NT2/D1 (cell line): ENCODE data around the gene ARHGAP32.

Source experiments
- SUZ12 ChIP-seq: IDR thresholded peaks from 2 replicates; pipeline ENCODE4 v1.6.1; 2011; ENCODE audit not compliant: insufficient read length, insufficient read depth; ENCODE audit errors: extremely low read depth
- YY1 ChIP-seq: IDR thresholded peaks from 2 replicates; pipeline ENCODE4 v1.6.1; 2011; ENCODE audit not compliant: insufficient read length, insufficient read depth
- ZNF274 ChIP-seq: IDR thresholded peaks from 2 replicates; pipeline ENCODE4 v1.6.1; 2011; ENCODE audit warnings: mild to moderate bottlenecking, low read depth, low read length

- no peak for TF ChIP-seq ZNF274
- no peak for TF ChIP-seq YY1
- no peak for TF ChIP-seq SUZ12
These were observed 116.4 kb downstream of the ARHGAP32 start for GRCh38 chr11:129075757-129076156.
